HG02763 (cell line): ENCODE data around the gene EFCAB8.
"Not testable (repeated sequence)": the region's sequence is repeated elsewhere in the genome, so short reads cannot be mapped to it uniquely, and the experiment has no call there.

ENCODE experiments used
- ATAC-seq: cut with Tn5 transposase; IDR thresholded peaks from one replicate; pipeline ENCODE4 v1.9.1; 2021; ENCODE audit warnings: mild to moderate bottlenecking, moderate library complexity; ENCODE audit not compliant: unreplicated experiment

The EFCAB8 gene

DNA sequence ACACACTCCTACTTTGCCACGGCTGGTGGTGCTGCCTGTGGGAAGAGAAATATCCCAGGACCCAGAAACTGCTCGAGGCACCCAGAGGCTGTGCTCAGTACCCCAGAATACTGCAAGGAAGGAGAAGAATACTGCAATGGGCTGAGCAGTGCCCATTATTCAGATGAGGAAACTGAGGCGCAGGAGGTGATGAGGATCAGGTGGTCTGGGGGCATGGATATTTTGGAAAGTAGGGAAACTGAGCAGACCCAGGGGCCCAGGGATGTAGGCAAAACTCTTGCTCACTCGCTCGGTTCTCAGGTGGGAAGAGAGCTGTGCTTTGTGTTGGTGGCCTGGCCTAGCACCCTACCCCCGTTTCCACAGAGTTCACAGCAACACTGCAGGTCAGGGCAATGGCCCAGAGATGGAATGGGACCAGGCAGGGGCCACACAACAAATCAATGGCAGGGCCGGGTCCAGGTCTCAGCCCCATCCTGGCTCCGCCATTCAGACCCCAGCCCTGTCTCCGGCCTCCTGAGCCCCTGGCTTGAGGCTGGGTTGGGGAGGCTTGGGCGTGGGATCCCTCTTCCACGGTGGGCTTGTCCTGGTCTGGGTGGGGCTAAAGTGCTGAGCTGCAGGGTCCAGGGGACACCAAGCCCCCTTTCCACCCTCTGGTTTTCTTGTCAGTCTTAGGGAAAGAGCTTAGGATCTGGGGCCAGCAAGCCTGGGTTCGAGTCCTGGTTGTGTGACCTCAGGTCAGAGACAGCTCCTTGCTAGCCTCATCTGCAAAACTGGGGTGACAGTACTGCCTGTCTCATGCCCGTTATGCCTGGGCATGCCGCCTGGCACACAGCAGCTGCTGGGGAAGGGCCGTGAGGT is 111.6 kb downstream of the EFCAB8 start:
- no peak for ATAC-seq

DNA sequence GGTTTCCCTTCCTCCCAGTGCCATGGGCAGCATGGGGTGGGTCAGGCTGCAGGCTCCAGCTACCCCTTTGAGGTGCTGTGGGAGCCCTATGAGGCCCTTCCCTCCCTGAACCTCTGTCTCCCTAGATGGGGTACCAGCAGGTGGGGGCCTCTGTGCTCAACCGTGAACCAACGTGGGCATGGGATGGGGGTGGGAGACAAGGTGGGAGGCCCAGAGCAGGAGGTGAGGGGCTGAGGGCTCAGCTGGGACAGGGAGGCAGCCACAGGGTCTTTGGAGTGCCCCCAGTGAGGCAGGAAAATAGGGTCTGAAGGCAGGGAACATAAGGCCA is 112.2 kb downstream of the EFCAB8 start:
- no peak for ATAC-seq

DNA sequence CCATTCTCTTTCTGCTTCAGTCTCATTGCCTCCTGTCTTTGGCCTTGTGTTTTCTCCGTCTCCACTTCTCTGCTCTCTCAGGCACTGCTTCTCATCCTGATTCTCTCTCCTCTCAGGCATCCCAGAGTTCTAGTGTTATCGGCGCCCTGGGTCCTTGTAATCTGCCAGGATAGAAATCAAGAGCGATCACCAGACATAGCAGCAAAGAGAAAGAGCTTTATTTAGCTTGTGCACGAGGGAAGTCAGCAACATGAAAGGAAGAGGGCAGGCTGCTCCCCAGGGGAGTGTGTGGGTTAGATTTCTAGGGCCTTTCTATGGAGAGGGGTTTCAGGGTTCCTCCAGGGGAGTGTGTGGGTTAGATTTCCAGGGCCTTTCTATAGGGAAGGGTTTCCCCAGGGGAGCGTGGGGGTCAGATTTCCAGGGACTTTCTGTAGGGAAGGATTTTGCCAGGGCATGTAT is 113.0 kb downstream of the EFCAB8 start:
- ATAC-seq: peak; percentile 19

DNA sequence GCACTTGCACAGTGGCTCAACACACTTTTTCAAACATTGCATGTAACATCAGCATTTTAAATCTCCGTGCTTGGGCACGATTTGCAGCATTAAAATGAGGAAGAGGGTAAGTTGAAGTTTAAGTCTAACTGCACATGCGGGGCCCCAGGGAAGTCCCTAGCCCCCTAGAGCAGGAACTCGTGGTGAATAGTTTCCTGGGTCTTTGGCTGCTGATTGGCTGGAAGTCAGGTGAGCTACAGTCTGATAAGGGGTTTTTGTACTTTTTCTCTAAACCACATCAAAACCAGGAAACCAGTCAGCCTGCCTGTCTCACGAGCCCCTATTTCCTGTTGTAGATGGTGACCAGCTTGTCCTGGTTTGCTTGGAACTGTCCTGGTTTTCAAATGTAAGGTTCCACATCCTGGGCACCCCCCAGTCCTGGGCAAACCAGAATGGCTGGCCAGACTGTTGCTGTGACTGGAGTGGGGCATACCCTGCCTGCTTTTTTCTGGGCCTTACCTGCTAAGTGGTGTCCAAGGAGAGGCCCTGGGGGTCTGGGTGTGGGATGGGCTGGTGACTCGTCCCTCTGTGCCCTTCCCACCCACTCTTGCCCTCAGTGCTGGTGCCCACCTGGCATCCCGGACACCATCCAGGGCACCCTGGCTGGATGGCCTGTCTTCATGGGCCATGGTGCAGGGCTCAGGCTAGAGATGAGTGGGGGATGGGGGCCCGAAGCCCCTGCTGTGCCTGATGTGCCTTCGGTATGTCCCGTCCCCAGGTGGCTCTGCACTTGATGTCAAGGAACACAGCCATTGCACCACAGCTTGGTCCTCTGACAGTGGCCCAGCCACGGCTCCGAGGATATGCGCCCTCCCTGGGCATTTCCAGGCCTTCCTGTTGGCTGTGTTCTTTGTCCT is 113.7 kb downstream of the EFCAB8 start:
- ATAC-seq: peak; percentile 73

DNA sequence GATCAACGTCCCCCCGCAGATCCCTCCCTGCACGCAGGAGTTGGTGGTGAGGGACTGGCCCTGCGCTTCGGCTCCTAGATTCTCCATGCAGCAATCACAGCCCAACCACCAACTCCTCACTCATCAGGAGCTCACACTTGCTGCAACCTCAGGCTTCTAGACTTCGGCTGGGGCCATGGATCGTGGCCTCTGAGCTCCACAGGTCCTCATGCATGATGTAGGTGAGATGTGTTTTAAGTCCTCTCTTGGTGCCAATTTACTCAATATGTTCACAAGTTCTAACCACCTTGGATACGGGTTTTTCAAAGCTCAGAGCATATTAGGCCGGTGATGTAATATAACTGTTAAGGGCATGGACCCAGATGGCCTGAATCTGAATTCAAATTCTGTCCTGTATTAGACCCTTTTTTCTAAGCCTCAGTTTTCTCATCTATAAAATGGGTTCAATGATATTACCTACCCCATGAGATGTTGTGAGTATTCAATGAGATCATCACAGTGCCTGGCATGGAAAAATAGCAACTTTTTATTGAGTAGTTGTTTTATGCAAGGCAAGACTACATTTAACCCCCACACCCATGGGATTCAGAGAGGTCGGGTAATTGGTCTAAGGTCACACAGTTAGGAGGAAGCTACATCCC is 114.5 kb downstream of the EFCAB8 start:
- ATAC-seq: no peak

DNA sequence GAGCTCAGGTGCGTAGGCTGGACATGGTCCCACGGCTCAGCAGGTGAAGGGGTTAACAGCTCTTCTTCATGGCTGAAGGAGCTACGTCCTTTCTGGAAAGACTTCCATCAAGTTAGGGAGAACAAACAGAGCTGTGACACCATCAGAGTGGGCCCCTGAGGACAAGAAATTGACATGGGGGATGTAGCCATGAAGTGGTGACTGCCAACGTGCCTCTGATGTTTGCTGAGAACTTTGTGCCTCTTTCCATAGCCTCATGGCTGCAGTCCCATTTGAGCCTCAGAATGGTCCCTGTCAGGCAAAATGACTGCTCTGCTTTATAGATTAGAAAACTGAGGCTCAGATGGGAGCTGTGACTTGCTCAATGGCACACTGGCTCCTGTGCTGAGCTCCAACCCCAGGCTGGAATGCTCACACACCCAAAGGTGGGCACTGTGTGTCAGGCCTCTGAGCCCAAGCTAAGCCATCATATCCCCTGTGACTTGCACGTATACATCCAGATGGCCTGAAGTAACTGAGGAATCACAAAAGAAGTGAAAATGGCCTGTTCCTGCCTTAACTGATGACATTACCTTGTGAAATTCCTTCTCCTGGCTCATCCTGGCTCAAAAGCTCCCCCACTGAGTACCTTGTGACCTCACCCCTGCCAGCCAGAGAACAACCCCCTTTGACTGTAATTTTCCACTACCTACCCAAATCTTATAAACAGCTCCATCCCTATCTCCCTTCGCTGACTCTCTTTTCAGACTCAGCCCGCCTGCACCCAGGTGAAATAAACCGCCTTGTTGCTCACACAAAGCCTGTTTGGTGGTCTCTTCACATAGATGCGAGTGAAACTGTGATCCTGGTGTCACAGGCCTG is 115.7 kb downstream of the EFCAB8 start:
- not testable (repeated sequence) for ATAC-seq

DNA sequence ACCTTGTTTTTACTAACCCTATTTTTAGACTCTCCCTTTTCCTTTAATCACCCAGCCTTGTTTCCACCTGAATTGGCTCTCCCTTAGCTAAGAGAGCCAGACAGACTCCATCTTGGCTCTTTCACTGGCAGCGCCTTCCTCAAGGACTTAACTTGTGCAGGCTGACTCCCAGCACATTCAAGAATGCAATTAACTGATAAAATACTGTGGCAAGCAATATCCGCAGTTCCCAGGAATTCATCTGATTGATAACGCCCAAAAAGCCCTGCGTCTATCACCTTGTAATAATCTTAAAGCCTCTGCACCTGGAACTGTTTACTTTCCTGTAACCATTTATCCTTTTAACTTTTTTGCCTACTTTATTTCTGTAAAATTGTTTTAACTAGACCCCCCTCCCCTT is 116.4 kb downstream of the EFCAB8 start:
- not testable (repeated sequence) for ATAC-seq

DNA sequence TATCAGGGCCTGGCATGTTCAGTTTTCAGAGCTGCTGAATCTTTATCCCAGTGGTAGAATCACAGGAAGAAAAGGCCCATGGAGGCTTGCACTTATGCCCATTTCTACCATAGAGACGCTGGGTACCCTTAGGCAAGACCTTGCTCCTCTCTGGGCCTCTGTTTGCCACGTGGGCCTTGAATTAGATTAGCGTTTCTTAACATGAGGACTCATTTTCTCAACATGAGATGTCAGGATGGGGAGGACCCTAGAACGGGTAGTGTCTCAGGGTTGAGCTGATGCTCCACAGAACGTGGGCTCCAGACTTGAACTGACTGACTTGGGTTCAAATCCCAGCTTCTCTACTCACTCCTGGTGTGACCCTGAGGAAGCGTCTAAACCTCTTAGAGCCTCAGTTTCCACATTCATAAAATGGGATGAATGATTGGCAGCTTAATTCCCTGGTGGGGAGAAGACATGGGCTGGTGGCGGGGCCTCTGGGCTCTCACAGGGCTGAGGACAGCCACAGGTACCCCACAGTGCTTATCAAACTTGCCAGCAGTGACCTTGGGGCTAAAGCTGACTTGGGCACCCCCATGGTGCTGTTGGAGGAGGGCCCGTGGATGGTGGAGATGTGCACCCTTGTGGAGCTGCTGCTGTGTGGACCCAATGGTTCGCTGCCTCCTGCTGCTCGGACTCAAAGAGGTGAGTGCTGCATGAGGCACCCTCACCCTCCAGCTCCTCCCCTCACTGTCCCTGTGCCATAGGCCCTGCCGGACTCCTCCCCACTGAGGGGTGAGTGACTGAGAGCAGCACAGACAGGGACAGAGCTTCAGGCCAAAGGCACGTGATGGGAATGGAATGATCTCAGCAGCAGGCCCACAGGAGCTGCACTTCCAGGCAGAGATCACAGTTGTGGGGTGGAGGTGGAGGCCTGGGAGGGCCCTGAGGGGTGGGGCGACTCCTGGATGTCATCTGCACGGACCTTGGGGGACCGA is 117.3 kb downstream of the EFCAB8 start:
- no peak for ATAC-seq

DNA sequence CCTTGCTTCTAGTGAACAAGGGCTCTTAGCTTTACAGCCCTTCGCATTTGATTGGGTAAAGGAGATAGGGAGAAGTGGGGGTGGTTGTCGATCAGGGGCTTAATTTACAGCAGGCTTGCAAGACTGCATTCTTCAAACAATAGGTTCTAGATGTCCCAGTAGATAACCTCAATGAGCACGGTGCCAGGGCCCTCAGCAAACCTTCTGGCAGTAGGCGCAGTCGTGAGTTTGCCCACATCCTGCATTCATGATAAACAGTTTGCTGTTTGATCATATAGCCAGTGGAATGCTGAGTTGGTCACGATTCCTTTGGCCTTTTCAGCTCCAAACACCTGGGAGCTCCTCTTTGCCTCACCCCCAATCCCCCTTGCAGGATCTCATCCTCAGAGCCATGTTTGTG is 118.0 kb downstream of the EFCAB8 start:
- ATAC-seq: no peak

DNA sequence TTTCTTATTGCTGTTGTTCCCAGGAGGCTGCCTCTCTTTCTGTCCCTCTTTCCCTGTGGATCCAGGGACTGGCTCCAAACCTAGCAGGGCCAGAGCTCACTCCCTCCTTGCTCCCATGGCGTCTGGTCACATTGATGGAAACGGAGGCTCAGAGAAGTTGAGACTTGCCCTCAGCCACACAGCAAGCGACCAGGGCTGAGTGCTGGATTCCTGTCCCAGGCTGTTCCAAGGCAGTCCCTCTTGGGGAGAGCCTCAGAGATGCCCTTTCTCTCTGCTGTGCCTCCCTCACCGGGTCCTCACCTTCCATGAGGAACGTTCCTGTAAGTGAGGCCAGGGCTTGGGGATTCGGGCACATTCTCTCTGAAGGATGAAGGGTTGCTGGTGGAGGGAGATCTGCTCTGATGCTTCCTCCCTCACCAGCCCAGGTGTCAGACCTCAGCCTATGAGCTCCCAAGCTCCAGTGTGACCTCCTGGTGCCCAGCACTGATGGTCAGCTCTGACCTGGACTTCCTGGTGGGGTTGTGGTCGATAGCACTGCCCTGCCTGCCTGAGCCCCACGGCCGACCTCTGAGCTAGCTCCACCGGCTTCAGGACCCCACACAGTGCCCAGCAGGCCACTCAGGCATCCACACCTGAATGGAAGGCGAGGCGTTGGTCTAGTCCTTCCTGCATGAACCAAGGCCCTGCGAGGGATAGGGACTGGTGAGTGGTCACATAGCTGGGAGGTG is 118.7 kb downstream of the EFCAB8 start:
- no peak for ATAC-seq

DNA sequence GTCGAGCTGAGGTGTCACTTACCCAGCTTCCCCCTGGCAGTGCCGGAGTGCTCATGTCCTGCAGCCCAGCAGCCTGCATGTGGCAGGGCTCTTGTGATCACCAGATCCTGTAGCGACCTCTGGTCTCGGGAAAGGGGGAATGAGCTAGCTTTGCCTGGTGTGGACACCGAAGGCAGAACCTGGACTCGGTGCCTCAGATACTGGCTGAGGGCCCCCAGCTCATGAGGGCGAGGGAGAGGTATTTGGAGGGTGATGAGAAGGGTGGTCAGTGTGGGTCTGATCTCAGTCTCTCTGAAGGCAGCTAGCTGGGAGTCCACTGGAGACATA is 119.2 kb downstream of the EFCAB8 start:
- ATAC-seq: no peak

DNA sequence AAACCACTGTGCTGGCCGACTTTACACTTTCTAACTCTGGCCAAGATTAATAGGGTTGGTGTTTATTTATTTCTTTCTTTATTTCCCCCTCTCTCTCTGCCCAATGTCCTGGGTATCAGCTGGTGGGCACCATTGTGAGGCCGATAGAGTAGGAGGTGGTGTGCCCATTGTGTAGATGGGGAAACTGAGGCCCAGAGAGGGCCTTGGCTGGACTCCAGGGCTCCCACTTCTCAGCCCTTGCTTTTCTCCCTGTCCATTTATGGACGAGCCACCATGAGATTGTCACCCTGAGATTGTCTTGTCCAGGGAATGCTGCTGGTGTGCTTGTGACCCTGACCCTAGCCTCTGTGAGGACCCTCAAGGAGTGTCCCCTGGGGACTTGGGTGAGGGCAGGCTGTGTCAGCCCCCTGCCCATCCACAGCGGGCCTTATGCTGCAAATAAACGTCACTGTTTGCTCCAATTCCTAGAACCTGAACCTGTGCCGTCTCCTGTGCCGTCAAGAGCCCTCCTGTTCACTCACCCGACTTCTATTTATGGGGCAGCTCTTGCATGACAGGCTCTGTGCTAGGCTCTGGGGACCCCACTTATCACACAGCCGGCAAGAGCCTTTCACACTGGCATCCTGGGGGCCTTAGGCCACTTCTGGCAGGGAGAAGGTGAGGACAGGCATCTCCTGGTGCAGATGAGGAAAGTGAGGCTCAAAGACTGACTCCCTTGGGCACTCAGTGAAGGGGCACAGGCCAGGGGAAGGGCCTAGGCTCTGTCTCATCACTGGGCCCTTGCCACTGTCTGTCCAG is 120.7 kb downstream of the EFCAB8 start:
- ATAC-seq: no peak

DNA sequence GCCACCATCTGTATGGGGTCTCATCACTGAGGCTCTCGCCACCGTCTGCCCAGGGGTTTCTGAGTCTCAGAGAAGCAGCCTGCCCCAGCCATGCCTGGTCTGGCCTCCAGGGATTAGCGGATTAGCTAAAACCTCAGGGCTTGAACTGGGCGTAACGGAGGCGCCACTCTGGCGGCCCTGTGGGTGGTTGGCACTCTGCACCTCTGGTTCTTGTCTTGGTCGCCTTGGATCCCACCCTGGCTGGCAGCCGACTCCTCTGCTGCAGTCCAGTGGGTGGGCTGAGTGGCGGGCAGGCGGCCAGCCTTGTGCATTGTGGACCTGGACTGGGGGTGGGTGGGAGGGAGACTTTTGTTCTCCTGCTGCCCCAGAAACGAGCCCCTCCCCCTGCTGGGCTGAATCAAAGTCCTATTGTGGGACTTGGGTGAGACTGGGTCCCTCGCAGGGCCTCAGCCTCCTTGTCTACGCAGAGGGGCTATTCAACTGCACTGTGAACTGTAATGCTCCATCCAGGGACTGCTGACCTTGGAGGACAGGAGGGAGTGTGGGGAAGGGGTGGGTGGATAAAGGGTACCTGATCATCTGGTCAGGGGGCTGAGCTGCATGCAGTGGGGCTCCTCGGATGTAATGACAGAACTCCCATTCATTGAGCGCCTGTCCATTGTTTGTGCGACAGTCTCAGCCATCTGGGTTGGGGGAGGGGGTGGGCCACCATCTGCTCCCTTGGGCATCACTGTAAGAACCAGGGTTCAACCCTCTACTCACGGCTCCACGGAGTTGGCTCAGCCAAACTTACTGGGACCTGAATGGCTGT is 121.6 kb downstream of the EFCAB8 start:
- no peak for ATAC-seq

DNA sequence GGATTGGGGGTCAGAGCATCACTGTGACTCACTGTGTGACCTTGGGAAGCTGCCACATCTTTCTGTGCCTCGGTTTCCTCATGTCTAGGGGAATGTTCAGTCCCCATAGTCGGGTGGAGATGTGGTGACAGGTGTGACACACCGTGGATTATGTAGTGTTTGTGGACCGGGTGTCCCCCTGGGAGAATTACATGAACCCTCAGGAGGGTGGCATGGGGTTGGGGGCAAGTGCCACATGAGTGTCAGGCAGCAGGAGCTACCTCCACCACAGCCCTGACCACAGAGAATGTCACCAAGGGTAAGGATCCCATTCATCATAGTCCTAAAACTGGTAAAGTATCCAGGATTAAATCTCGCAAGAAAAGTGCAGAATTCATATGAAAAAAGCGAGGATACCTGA is 122.3 kb downstream of the EFCAB8 start:
- no peak for ATAC-seq

DNA sequence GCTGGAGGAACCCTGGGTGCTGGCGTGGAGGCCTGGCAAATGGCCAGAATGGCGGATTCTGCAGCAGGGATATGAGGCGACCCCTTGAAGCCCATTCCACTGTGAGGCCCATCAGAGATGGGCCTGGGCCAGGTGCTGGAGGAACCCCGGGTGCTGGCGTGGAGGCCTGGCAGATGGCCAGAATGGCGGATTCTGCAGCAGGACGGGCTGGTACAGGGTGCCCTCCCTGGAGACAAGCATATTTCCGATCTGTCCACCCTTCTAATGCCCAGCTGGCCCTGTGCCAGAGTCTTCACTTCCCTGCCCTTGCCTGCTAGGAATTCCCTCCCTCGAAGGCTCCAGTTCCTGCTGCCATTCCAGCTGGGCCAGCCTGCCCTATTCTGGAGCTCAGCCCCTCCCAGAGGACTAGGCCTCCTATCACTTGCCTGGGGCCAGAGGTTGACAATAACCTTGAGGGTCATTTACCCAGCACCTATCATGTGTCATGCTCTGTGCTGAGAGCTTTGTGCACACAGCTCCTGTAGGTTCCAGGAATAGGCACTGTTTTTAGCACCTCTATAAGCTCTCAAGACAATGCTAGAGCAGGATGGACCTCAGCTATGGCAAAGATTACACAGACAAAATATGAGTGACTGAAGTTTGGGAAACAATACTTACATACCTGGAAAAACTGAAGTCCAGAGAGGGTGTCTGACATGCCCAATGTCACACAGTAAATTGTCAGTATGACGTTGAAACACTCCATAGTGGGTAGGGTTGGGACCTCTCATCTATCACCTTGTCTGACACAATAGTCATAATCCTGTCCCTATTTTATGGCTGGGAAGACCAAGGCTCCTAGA is 124.1 kb downstream of the EFCAB8 start:
- ATAC-seq: no peak

DNA sequence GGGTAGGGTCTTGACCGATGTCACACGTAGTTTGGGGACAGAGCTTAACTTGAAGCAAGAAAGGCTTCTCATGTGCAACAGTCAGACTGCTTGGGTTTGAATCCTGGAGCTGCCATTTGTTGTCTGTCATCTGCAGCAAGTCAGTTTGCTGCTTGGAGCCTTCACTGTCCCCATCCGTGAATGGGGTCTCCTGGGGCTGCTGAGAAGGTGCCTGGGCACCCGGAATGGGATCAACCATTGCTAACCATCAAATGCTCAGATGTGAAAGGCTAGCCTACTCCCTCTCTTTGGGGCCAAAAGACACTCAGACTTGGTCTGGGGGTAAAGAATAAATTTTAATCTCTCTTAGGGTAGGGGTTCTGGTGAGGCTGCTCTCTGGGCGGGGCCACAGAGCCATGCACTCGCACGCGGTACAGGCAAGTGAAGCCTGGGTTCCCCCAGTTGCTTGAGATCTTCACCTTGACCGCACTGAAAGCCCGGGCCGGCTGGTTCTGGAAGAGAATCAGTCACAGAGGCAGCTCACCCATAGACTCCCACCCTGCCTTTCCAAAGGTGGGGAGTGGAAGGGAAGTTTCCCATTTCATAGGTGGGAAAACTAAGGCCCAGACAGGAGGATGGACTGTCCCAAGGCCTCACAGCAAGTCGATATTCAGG is 124.9 kb downstream of the EFCAB8 start:
- no peak for ATAC-seq
